ENCODE data around the gene DDX47. TPM values are rescaled to one million over a fixed set of nuclear protein-coding genes. Genes with fewer than 3 reads are reported as not detected.
"Not testable (repeated sequence)": the region's sequence is repeated elsewhere in the genome, so short reads cannot be mapped to it uniquely, and the experiment has no call there.

Gene DDX47
- total and polyA plus RNA-seq, 2 experiments from 2014 or later, result 56.2 to 69.4 TPM

DNA sequence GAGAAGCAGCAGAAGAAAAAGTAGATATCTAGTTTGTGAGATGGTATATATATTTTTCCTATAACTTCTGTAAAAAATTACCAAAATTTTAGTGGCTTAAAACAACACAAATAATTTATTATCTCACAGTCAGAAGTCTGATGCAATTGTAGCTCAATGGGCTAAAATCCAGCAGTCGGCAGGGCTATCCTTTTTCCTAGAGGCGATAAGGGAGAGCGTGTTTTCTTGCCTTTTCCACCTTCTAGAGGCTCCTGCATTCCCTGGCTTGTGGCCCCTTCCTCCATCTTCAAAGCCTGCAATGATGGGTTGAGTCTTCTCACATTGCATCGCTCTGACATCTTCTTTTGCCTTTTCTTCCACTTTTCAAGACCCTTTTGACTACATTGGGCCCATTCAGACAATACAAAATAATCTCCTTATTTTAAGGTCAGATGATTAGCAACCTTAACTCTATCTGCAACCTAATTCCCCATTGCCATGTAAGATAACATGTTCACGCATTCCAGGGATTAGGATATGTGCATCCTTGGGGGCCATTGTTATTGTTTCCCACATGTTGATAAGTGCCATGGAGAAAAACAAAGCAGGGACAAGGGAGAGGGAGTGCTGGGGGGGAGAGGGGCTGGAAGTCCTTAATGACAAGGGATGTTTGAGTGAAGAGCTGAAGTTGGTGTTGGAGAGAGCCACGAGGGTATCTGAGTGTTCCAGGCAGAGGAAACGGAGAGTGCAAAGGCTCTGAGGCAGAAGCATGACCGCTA, 13.8 kb upstream of the DDX47 start:
- Histone ChIP-seq H3K36me3 (replicated peaks; ENCODE audit: insufficient read depth, low read depth) (no peaks in the 10 kb centered on the region), H2AFZ (no peak overlapping the region), H3K9me2 (replicated peaks; ENCODE audit: insufficient read depth) (no peaks in the 10 kb centered on the region), H3K9me3 (ENCODE audit: low read depth) (no peaks in the 10 kb centered on the region), H3K79me2 (no peaks in the 10 kb centered on the region), H3K4me2 (no peak overlapping the region), H3K4me1 (ENCODE audit: insufficient read depth) (peaks cover 14% of the 10 kb centered on the region), H3K27ac (peak overlapping the region; percentile 82), H3K27me3 (no peaks in the 10 kb centered on the region), H3K4me3 (no peak overlapping the region), H4K20me1 (ENCODE audit: insufficient read depth, poor library complexity, severe bottlenecking) (no peaks in the 10 kb centered on the region)
- no peak for DNase-seq (ENCODE audit: low spot score)
- WGBS (ENCODE audit: low lambda C conversion rate, missing lambda C conversion rate), result 64% methylated on average over 8 of the region's 8 CpGs
- TF ChIP-seq EZH2phosphoT487 (IDR thresholded peaks at IDR 0.05; ENCODE audit: low read depth, severe bottlenecking, unreplicated experiment), result no peak
- TF ChIP-seq, protein P1, sequence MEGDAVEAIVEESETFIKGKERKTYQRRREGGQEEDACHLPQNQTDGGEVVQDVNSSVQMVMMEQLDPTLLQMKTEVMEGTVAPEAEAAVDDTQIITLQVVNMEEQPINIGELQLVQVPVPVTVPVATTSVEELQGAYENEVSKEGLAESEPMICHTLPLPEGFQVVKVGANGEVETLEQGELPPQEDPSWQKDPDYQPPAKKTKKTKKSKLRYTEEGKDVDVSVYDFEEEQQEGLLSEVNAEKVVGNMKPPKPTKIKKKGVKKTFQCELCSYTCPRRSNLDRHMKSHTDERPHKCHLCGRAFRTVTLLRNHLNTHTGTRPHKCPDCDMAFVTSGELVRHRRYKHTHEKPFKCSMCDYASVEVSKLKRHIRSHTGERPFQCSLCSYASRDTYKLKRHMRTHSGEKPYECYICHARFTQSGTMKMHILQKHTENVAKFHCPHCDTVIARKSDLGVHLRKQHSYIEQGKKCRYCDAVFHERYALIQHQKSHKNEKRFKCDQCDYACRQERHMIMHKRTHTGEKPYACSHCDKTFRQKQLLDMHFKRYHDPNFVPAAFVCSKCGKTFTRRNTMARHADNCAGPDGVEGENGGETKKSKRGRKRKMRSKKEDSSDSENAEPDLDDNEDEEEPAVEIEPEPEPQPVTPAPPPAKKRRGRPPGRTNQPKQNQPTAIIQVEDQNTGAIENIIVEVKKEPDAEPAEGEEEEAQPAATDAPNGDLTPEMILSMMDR (IDR thresholded peaks at IDR 0.05; ENCODE audit: poor library complexity), result no peak

DNA sequence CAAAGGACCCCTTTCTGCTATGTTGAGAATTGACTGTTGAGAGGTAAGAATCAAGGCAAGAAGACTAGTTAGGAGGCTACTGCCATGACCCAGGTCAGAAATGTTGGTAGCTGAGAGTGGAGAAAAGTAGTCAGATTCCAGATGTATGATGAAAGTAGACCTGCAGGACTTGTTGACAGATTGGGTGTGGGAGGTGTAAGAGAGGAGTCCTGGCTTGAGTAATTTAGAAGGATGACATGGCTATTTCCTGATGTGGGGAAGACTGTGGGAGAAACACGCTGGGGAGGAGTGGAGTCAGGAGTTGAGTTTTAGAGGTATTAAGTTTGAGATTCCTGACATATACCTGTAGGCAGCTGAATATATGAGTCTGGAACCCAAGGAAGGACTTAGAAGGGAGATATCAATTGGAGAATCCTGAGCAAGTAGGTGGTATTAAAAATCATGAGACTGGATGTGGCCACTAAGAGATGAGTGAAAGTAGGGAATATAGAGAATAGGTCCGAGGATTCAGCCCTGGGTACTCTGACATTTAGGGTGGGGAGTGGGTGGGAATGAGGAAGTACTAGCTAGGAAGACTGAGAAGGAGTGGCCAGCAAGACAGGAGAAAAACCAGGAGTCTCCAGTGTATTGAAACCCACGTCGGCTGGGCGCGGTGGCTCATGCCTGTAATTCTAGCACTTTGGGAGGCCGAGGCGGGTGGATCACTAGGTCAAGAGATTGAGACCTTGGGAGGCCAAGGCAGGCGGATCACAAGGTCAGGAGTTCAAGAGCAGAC, 12.6 kb upstream of the DDX47 start:
- Histone ChIP-seq H3K4me3 (no peak overlapping the region), H3K4me2 (no peak overlapping the region), H3K27me3 (no peaks in the 10 kb centered on the region), H3K27ac (peak overlapping the region; percentile 48), H4K20me1 (ENCODE audit: insufficient read depth, poor library complexity, severe bottlenecking) (no peaks in the 10 kb centered on the region), H3K9me2 (replicated peaks; ENCODE audit: insufficient read depth) (no peaks in the 10 kb centered on the region), H3K79me2 (no peaks in the 10 kb centered on the region), H3K9me3 (ENCODE audit: low read depth) (no peaks in the 10 kb centered on the region), H3K36me3 (replicated peaks; ENCODE audit: insufficient read depth, low read depth) (no peaks in the 10 kb centered on the region), H3K4me1 (ENCODE audit: insufficient read depth) (peaks cover 14% of the 10 kb centered on the region), H2AFZ (no peak overlapping the region)
- peak; percentile 31 for DNase-seq (ENCODE audit: low spot score)
- TF ChIP-seq EZH2phosphoT487 (IDR thresholded peaks at IDR 0.05; ENCODE audit: low read depth, severe bottlenecking, unreplicated experiment) (no peak), EZH2 (IDR thresholded peaks at IDR 0.05; ENCODE audit: borderline replicate concordance) (no peak)
- TF ChIP-seq, protein P1 (IDR thresholded peaks at IDR 0.05; ENCODE audit: poor library complexity), result no peak
- WGBS (ENCODE audit: low lambda C conversion rate, missing lambda C conversion rate), result 82% methylated on average over 9 of the region's 9 CpGs

DNA sequence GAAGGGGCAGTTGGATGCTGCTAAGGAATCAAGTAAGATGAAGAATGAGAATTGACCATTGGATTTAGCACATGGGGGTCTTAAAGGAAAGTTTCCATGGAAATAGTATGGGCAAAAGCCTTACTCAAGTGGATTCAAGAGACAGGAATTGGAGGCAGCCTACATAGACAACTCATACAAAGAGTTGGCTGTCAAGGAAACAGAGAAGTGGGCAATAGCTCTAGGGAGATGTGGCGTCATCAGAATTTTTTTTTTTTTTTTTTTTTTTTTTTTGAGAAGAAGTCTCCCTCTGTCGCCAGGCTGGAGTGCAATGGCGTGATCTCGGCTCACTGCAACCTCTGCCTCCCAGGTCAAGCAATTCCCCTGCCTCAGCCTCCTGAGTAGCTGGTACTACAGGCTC, 11.5 kb upstream of the DDX47 start:
- peaks cover 14% of the 10 kb centered on the region for H3K4me1 ChIP-seq (ENCODE audit: insufficient read depth)
- not testable (repeated sequence) for DNase-seq (ENCODE audit: low spot score); H3K9me3 ChIP-seq (ENCODE audit: low read depth); H2AFZ ChIP-seq; H3K4me3 ChIP-seq; H3K27ac ChIP-seq; H3K36me3 ChIP-seq (replicated peaks; ENCODE audit: insufficient read depth, low read depth); H4K20me1 ChIP-seq (ENCODE audit: insufficient read depth, poor library complexity, severe bottlenecking); H3K4me2 ChIP-seq; H3K27me3 ChIP-seq; H3K79me2 ChIP-seq; H3K9me2 ChIP-seq (replicated peaks; ENCODE audit: insufficient read depth)
- WGBS (ENCODE audit: low lambda C conversion rate, missing lambda C conversion rate), result 99% methylated on average over 4 of the region's 4 CpGs

DNA sequence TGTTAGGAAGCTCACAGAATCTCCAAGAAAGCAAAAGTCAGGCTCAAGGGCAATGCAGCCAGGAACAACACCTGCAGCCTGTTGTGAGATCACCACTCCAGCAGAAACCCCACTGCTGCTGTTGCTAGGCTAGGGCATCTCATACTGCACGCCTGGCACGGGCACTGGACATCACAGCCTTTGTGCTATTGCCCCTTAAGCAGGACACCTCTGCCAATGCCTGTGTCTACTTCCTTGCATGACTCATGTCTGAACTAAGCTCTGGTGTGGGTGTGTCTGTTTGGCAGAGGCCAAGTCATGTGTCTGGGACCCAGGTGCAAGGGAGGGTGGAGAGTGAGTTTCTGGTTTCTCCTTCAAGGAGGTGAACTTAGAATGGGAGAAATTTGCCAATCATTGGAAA, 10.0 kb upstream of the DDX47 start:
- Histone ChIP-seq H4K20me1 (ENCODE audit: insufficient read depth, poor library complexity, severe bottlenecking) (no peaks in the 10 kb centered on the region), H3K79me2 (no peaks in the 10 kb centered on the region), H3K27me3 (no peaks in the 10 kb centered on the region), H3K9me2 (replicated peaks; ENCODE audit: insufficient read depth) (no peaks in the 10 kb centered on the region), H3K4me1 (ENCODE audit: insufficient read depth) (peaks cover 19% of the 10 kb centered on the region), H3K36me3 (replicated peaks; ENCODE audit: insufficient read depth, low read depth) (no peaks in the 10 kb centered on the region), H2AFZ (no peak overlapping the region), H3K4me3 (no peak overlapping the region), H3K27ac (peak overlapping the region; percentile 80), H3K4me2 (no peak overlapping the region), H3K9me3 (ENCODE audit: low read depth) (no peaks in the 10 kb centered on the region)
- DNase-seq (ENCODE audit: low spot score), result peak; percentile 82
- TF ChIP-seq, protein P1 (IDR thresholded peaks at IDR 0.05; ENCODE audit: poor library complexity), result no peak
- no peak for TF ChIP-seq EZH2 (IDR thresholded peaks at IDR 0.05; ENCODE audit: borderline replicate concordance)
- 76% methylated on average over 2 of the region's 2 CpGs for WGBS (ENCODE audit: low lambda C conversion rate, missing lambda C conversion rate)
